HG03565 (cell line): ENCODE results near the gene ZNF662.
"Not testable (repeated sequence)": the region's sequence is repeated elsewhere in the genome, so short reads cannot be mapped to it uniquely, and the experiment has no call there.

Source experiments
- ATAC-seq: cut with Tn5 transposase; IDR thresholded peaks from one replicate; pipeline ENCODE4 v1.9.1; 2021; ENCODE audit warnings: mild to moderate bottlenecking, moderate library complexity; ENCODE audit not compliant: unreplicated experiment

Gene ZNF662

DNA sequence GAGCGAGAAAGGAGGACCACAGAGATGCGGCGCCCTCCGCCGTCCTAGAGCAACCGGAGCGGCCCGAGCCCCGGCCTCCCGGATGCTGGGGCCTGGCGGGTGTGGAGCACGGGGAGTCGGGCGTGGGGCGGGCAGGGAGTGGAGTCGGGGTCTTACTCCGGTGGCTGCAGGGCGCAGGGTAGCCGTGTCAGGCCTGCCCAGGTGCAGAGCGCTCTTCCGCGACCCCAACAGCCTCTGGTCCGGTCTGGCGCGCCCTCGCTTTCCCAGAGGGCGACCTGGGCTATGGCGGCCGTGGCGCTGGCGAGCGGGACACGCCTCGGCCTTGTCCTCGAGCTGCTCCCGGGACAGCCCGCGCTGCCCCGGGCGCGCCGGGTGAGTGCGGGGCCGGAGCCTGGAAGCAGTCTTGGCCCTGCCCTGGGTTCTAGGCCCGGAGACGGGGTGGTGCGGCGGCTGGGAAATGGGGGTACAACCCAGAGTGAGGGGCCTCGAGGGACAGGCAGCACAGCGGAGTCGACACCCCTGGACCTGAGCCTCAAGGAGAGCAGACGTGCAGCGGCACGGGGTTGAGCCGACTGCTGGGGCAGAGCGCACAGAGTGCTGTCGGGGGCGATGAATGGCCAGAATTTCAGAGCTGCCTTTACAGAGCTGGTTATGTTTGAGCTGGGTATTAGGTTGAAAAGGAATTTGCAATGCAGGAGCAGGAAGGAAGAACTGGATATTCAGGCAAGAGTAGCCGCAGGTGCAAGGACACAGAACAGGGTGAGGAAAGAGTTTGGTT lies at the start of gene ZNF662:
Gene ZNF662 (plus strand): TSS at position 73 of the 778 bp plus-strand sequence. CDS start 1,973 bp downstream, outside the sequence.
- ATAC-seq = no peak

DNA sequence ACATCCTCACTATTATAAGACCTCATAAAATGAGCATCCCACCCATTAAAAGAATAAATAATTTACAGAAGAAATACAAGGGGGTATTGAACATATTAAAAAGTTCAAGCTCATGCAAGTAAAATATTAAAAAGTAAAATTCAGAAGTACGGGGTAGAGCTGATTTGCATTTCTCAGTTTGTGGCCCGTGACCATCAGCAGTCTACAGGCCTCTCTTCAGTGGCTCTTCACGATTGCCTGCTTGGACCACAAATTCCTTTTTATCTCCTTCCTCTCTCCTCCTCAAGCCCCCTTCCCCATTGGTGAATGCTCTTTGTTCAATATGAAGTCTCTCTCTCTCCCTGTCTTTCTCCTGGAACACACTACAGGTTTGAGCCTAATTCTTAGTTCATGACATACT lies 49.4 kb upstream of the ZNF662 start:
- ATAC-seq = no peak

GRCh38 chr3:42864321-42864950 lies 41.5 kb upstream of the ZNF662 start:
- ATAC-seq = no peak

DNA sequence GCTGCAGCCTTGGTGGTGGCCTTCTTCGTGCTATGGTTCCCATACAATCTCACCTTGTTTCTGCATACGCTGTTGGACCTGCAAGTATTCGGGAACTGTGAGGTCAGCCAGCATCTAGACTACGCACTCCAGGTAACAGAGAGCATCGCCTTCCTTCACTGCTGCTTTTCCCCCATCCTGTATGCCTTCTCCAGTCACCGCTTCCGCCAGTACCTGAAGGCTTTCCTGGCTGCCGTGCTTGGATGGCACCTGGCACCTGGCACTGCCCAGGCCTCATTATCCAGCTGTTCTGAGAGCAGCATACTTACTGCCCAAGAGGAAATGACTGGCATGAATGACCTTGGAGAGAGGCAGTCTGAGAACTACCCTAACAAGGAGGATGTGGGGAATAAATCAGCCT lies 40.7 kb upstream of the ZNF662 start:
- ATAC-seq = no peak

DNA sequence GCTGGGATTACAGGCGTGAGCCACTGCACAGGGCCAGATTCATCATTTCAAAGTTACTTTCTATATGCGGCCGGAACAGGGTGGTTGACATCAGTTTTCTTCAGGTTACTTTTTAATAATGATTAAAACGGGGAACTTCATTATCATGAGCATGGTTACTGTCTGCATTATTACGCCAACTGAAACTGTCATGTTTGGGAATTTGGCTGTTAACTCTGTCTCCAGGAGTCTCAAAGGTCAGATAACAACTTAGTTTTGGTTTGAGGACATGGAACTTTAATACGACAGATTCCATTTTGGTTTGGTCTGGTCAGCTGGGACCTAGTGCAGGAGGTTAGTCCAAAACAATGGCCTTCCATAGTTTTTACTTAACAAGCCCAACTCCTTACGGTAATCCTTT lies 38.8 kb upstream of the ZNF662 start:
- no peak for ATAC-seq

DNA sequence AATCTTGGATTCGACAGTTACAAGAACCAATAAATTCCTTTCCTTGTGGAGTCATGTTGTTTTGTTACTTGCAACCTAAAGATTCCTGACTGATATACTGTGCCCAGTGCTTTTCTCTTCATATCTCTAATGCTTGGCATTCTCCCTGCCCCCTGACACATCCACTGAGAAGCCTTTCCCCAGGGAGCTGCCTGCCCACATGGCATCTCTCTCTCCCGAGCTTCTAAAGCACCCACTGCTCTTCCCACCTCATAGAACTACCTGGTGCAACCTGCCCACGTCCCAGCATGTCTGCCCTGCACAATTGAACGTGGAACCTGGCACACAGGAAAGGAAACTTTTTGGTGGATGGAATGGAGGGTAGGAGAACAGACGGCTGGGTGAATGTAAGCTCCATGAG lies 37.1 kb upstream of the ZNF662 start:
- no peak for ATAC-seq

- ATAC-seq = no peak
Measured at GRCh38 chr3:42871592-42872196, 34.2 kb upstream of the ZNF662 start.

DNA sequence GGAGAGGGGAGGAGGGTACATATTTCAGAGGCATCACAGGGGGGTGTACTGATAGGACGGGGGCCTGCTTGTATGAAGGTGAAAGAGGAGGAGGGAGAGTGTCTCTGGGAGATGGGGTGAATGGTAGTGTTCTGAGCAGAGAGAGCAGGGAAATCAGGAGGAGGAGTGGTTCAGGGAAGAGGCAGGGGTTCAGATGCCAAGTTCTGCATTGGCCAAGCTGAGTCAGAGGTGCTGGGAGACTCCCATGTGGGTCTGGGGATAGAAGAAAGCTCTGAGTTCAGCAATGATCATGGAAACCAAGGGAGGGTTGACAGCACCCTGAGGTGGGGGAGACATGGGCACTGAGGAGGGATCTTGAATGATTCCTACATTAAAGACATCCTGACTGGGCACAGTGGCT lies 33.2 kb upstream of the ZNF662 start:
- ATAC-seq = no peak

DNA sequence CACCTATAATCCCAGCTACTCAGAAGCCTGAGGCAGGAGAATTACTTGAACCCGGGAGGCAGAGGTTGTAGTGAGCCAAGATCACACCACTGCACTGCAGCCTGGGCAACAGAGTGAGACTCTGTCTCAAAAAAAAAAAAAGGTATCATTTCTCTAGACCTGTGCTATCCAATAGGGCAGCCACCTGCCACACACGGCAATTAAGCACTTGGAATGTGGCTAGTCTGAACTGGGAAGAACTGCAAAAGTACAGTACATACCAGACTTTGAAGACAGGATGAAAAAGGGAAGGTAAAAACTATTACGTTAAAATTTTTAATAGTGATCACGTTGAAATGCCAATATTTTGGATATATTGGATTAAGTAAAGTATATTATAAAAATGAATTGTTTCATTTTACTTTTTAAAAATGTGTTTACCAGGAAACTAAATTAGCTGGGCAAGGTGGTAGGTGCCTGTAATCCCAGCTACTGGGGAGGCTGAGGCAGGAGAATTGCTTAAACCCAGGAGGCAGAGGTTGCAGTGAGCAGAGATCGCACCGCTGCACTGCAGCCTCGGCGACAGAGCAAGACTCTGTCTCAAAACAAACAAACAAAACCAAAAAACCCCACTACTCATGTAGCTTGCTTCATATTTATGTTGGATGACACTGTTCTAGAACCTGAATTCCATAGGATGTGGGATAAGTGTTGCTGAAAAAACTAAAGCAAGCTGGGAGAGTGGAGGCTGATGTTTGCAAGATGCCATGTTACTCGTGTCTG lies 32.5 kb upstream of the ZNF662 start:
- ATAC-seq = no peak

GRCh38 chr3:42874749-42875148 lies 31.2 kb upstream of the ZNF662 start:
- no peak for ATAC-seq

- ATAC-seq = no peak
Measured at GRCh38 chr3:42875325-42876151, 30.4 kb upstream of the ZNF662 start, which contains the start of gene CYP8B1. TSS of gene CYP8B1 (minus strand) at chr3:42875879. CDS start at chr3:42875816, 63 bp downstream.

- ATAC-seq = no peak
Measured at GRCh38 chr3:42876401-42876800, 29.5 kb upstream of the ZNF662 start.

GRCh38 chr3:42876940-42877720 lies 28.8 kb upstream of the ZNF662 start:
- ATAC-seq = no peak

GRCh38 chr3:42877881-42878280 lies 28.1 kb upstream of the ZNF662 start:
- ATAC-seq = no peak

GRCh38 chr3:42880183-42880582 lies 25.8 kb upstream of the ZNF662 start:
- ATAC-seq = no peak

DNA sequence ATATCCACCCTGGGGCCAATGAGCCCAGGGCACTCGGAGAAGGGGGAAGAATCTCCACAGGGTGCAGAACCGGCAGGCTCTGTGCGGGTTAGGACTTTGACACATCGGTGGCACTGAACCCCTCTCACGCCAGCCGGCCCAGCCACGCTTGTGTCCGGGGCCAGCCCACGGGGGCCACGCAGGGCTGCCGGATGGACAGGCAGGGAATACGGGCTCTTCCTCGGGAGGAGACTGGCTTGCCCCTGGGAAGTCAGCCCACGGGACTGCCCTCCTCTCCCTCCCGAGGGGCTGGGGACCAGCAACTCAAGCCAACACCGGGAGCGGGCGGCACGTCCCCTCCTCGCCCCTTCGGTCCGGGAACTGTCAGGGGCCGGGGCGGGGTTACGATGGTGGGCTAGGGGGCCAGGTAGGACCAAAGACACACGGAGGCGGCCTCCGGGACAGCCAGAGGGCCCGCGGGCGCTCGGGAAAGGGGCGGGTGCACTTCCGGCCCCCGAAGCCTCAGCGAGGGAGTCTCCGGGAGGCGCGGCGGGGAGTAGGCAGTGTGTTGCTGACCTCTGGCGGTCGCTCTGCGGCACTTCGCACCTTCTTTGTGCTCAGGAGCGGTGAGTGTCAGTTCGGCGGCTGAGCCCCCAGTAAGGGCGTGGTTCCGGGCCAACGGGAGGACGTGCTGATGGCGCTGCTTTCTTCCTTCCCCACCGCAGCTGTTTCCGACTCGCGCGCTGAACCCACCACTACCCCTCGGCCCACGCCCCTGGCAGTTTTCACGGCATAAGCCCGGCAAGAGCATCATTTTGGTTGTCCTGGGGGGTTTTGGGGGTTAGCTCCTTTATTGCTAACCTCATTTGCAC lies 25.1 kb upstream of the ZNF662 start:
- ATAC-seq = peak; percentile 95

DNA sequence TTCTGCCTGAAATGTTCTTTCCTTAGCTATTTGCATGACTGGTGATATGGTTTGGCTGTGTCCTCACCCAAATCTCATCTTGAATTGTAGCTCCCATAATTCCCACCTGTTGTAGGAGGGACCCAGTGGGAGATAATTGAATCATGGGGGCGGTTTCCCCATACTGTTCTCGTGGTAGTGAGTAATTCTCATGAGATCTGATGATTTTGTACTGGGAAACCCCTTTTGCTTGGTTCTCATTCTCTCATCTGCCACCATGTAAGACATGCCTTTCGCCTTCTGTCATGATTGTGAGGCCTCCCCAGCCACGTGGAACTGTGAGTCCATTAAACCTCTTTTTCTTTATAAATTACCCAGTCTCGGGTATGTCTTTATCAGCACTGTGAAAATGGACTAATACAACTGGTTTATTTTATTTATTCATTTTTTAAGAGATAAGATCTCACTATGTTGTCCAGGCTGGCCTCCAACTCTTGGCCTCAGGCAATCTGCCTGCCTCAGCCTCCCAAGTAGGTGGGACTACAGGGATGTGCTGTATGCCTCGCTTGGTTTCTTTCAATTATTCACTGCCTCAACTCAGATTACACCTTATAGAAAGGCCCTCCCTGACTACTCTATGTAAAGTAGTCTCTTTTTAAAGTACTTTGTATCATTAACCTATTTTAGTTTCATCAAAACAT lies 22.6 kb upstream of the ZNF662 start:
- not testable (repeated sequence) for ATAC-seq

DNA sequence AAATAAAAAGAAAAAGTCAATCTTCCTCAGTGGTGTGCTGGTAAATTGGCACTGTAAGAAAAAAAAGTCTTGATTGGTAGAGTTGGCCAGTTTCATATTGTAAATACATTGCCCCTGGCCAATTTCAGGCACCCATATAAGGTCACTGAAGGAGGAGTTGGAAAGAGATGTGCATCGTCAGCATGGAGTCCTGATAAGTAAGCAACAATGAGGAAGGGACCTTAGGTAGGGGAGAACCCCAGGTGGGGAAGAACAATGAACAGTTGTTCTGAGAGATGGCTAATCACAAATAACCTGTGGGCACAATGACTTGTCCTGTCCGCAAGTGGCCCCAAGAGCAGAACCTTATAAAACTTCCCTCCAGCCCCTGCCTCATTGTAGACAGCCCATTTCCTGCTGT lies 21.6 kb upstream of the ZNF662 start:
- no peak for ATAC-seq
